K562 (cell line): Measurements from ENCODE around the gene LITAF. TPM values are rescaled to one million over a fixed set of nuclear protein-coding genes. Genes with fewer than 3 reads are reported as not detected.

Source experiments
- ATAC-seq: fragments of 200-7000 bp; cut with Tn5 transposase; 3 replicates; pipeline ENCODE4 v1.9.1; 2020; ENCODE audit warnings: moderate library complexity
- BruUV-seq: library from RNA; stranded (reverse); fragments of 400-500 nt; replicated peaks from 2 replicates; lab custom pipeline; 2021; lab: Mats Ljungman, UMichigan
- CTCF ChIA-PET: fragments of 300-600 bp; formaldehyde crosslinking; extraction: SDS; loops from one replicate; lab custom pipeline; 2021; ENCODE audit warnings: low intra/inter-chr PET ratio; lab: Yijun Ruan, JAX
- POLR2A ChIA-PET: fragments of 300-600, 350-650 bp; sonication (Branson Sonifier 250); formaldehyde crosslinking; extraction: SDS; loops from one replicate; lab custom pipeline; 2021; ENCODE audit warnings: antibody characterized with exemption, inconsistent platforms; lab: Yijun Ruan, JAX
- DNase-seq, 4 experiments: peaks; one replicate each; pipeline versions ENCODE4 v3.0.0 to v3.0.0-alpha.2; 2011 to 2018; ENCODE audit warnings: low spot score in 3 of 4, mixed read lengths in 3 of 4; ENCODE audit errors: extremely low read depth in 1 of 4
- FAIRE-seq: peaks from 2 replicates; lab custom pipeline; 2011; peaks lifted over from hg19 to GRCh38; lab: Jason Lieb, UNC
- H2AFZ ChIP-seq: 2 replicates; pipeline ENCODE4 v1.6.0; 2011; ENCODE audit warnings: low read depth, low read length, control low read depth, inconsistent platforms
- H3K27ac ChIP-seq: fragments of 200-600 bp; 3 replicates; pipeline ENCODE4 v1.8.0; 2011; ENCODE audit warnings: low read depth, mild to moderate bottlenecking, control low read depth, inconsistent platforms, low read length, moderate library complexity, mixed read lengths; ENCODE audit errors: extremely low read depth
- H3K27me3 ChIP-seq, 2 experiments: fragments of 300-600 bp in 1 of 2; 2 replicates in 1 of 2; 3 replicates in 1 of 2; pipeline versions ENCODE4 v1.6.0 to v1.8.0; 2011; ENCODE audit warnings: inconsistent platforms in 2 of 2, low read length in 2 of 2, mild to moderate bottlenecking in 1 of 2, mixed read lengths in 1 of 2, moderate library complexity in 1 of 2; ENCODE audit not compliant: control insufficient read depth in 2 of 2, insufficient read depth in 2 of 2
- H3K36me3 ChIP-seq: fragments of 300-600 bp; 3 replicates; pipeline ENCODE4 v1.8.0; 2011; ENCODE audit warnings: mild to moderate bottlenecking, low read length, inconsistent platforms; ENCODE audit not compliant: control insufficient read depth, insufficient read depth
- H3K4me1 ChIP-seq, 2 experiments: fragments of 200-600 bp in 1 of 2; replicated peaks in 1 of 2; 2 replicates in 1 of 2; 3 replicates in 1 of 2; pipeline versions ENCODE4 v1.5.1 to v1.8.0; 2011; ENCODE audit warnings: inconsistent platforms in 2 of 2, low read length in 2 of 2, mild to moderate bottlenecking in 1 of 2, mixed read lengths in 1 of 2, moderate library complexity in 1 of 2; ENCODE audit not compliant: control insufficient read depth in 2 of 2, insufficient read depth in 2 of 2
- H3K4me2 ChIP-seq: 2 replicates; pipeline ENCODE4 v1.6.1; 2011; ENCODE audit warnings: low read length, control low read depth, inconsistent platforms, mixed read lengths; ENCODE audit not compliant: insufficient read depth
- H3K4me3 ChIP-seq: fragments of 200-600 bp; sonication (generic), shearing (Covaris generic); 2 replicates; pipeline ENCODE4 v1.5.1; 2016; ENCODE audit warnings: control low read depth, inconsistent platforms
- H3K79me2 ChIP-seq: fragments of 200-600 bp; 3 replicates; pipeline ENCODE4 v1.8.0; 2011; ENCODE audit warnings: low read length, inconsistent platforms; ENCODE audit not compliant: control insufficient read depth, insufficient read depth
- H3K9ac ChIP-seq, 2 experiments: 2 replicates each; pipeline versions ENCODE4 v1.6.0 to v1.6.1; 2011; ENCODE audit warnings: low read depth in 2 of 2, low read length in 2 of 2, control low read depth in 1 of 2, inconsistent platforms in 1 of 2, mild to moderate bottlenecking in 1 of 2, mixed read lengths in 1 of 2; ENCODE audit not compliant: insufficient read depth in 1 of 2
- H3K9me1 ChIP-seq: one replicate; pipeline ENCODE4 v1.6.0; 2011; ENCODE audit warnings: inconsistent platforms, mild to moderate bottlenecking, low read length, moderate library complexity; ENCODE audit not compliant: control insufficient read depth, insufficient read depth
- H3K9me3 ChIP-seq: replicated peaks from 2 replicates; pipeline ENCODE4 v1.5.1; 2011; ENCODE audit warnings: low read depth, low read length, inconsistent platforms; ENCODE audit not compliant: control insufficient read depth, insufficient read depth
- H4K20me1 ChIP-seq: replicated peaks from 2 replicates; pipeline ENCODE4 v1.6.1; 2011; ENCODE audit warnings: low read length, inconsistent platforms, mixed read lengths; ENCODE audit not compliant: control insufficient read depth, insufficient read depth
- ARNT ChIP-seq, 2 experiments: fragments of 450-650 bp; IDR thresholded peaks; 2 replicates each; pipeline ENCODE4 v1.6.1; 2016; ENCODE audit warnings: mild to moderate bottlenecking in 1 of 2
- BRD4 ChIP-seq: fragments of 200-600 bp; sonication (generic); IDR thresholded peaks from 2 replicates; pipeline ENCODE4 v1.6.1; 2017; ENCODE audit warnings: inconsistent platforms
- GTF2E2 ChIP-seq: fragments of 200-800 bp; sonication (Bioruptor generic); IDR thresholded peaks from 2 replicates; pipeline ENCODE4 v1.6.1; 2016; ENCODE audit warnings: missing genetic modification characterization, missing compliant biosample characterization
- KAT7 ChIP-seq: sonication (generic); formaldehyde crosslinking; IDR thresholded peaks from 2 replicates; pipeline ENCODE4 v1.8.0; 2022; ENCODE audit warnings: missing genetic modification reagents, mild to moderate bottlenecking, borderline replicate concordance
- MIER1 ChIP-seq: fragments of 450-650 bp; IDR thresholded peaks from 2 replicates; pipeline ENCODE4 v1.6.1; 2016; ENCODE audit warnings: antibody characterized with exemption, mild to moderate bottlenecking, low read depth
- RFX1 ChIP-seq: fragments of 450-650 bp; IDR thresholded peaks from 2 replicates; pipeline ENCODE4 v1.6.1; 2016; ENCODE audit warnings: mild to moderate bottlenecking, moderate library complexity
- SIN3B ChIP-seq: fragments of 450-650 bp; IDR thresholded peaks from 2 replicates; pipeline ENCODE4 v1.6.1; 2017; ENCODE audit warnings: low read depth, mild to moderate bottlenecking, moderate library complexity
- SP2 ChIP-seq: IDR thresholded peaks from 2 replicates; pipeline ENCODE4 v1.6.1; 2011; ENCODE audit warnings: mild to moderate bottlenecking, low read depth, low read length, moderate library complexity; ENCODE audit not compliant: poor library complexity, severe bottlenecking; ENCODE audit errors: extremely low read depth
- STAG1 ChIP-seq: sonication (generic); formaldehyde crosslinking; IDR thresholded peaks from 2 replicates; pipeline ENCODE4 v1.5.0; 2020; ENCODE audit warnings: missing genetic modification reagents, borderline replicate concordance
- TAF15 ChIP-seq: fragments of 200-400 bp; formaldehyde crosslinking; IDR thresholded peaks from 2 replicates; pipeline ENCODE4 v1.6.1; 2017; ENCODE audit warnings: mild to moderate bottlenecking, low read depth, low read length, moderate library complexity
- TCF3 ChIP-seq: sonication (generic); formaldehyde crosslinking; IDR thresholded peaks from 2 replicates; pipeline ENCODE4 v1.4.0; 2020; ENCODE audit warnings: mild to moderate bottlenecking, missing genetic modification reagents
- TRIM28 ChIP-seq: fragments of 450-650 bp; IDR thresholded peaks from 2 replicates; pipeline ENCODE4 v1.6.1; 2017
- ZBTB7A ChIP-seq: IDR thresholded peaks from 2 replicates; pipeline ENCODE4 v1.6.1; 2011; ENCODE audit warnings: low read depth, mild to moderate bottlenecking, low read length, moderate library complexity, borderline replicate concordance; ENCODE audit not compliant: control insufficient read depth
- ZNF232 ChIP-seq: sonication (generic); formaldehyde crosslinking; IDR thresholded peaks from 2 replicates; pipeline ENCODE4 v1.8.0; 2022; ENCODE audit warnings: mild to moderate bottlenecking, missing genetic modification reagents
- ZNF445 ChIP-seq: fragments of 250-450 bp; sonication (Bioruptor Pico); IDR thresholded peaks from 2 replicates; pipeline ENCODE4 v1.4.0; 2020; ENCODE audit warnings: low read depth, mild to moderate bottlenecking, moderate library complexity
- WGBS: fragments of 100-300 bp; shearing (Covaris generic); methylation state at CpG from one replicate; pipeline ENCODE4 v1.1.6; 2016; ENCODE audit warnings: low coverage, mixed read lengths; ENCODE audit not compliant: insufficient coverage; ENCODE audit errors: missing lambda C conversion rate; 5-methylcytosine and 5-hydroxymethylcytosine counted together
- in situ Hi-C: fragments of 300-500 bp; cut with MboI; formaldehyde crosslinking; loops from 4 replicates; pipeline ENCODE4 v1.15.0; 2018; ENCODE audit warnings: inconsistent platforms, mixed read lengths
- intact Hi-C: fragments of 100-400 bp; cut with micrococcal nuclease; formaldehyde crosslinking; loops from 2 replicates; pipeline ENCODE4 v1.14.2; 2022
- polyA plus RNA-seq, 8 experiments: library from polyadenylated mRNA; depleted of rRNA in 4 of 8; stranded (reverse) in 5 of 8; unstranded in 3 of 8; fragments of >200 nt; fragmentation: Nextera tagmentation in 2 of 8; fragmentation: Illumina TruSeq in 1 of 8; extraction: Ambion mirVana in 2 of 8; extraction: Trizol in 1 of 8; gene quantifications; 2 replicates each; pipeline versions ENCODE4 v1.2.1 to v1.2.3, GENCODE V29; 2011 to 2014; ENCODE audit warnings: inconsistent platforms in 1 of 8, missing spikeins in 1 of 8
- total RNA-seq, 7 experiments: library from RNA; depleted of rRNA in 6 of 7; stranded (reverse); fragments of >200 nt in 6 of 7; fragmentation: Illumina TruSeq in 2 of 7; extraction: Trizol in 2 of 7; gene quantifications; 2 replicates each; pipeline versions ENCODE4 v1.2.1 to v1.2.3, GENCODE V29; 2011 to 2021; ENCODE audit warnings: low replicate concordance in 1 of 7
- TF ChIP-seq, protein P1 (sequence below): fragments of 250-450 bp; sonication (Bioruptor Pico); IDR thresholded peaks from 2 replicates; pipeline ENCODE4 v1.5.0; 2020; ENCODE audit warnings: mild to moderate bottlenecking, borderline replicate concordance
- TF ChIP-seq, protein P2 (sequence below): sonication (generic); formaldehyde crosslinking; IDR thresholded peaks from 2 replicates; pipeline ENCODE4 v1.8.0; 2022; ENCODE audit warnings: missing genetic modification reagents, mild to moderate bottlenecking, borderline replicate concordance
- TF ChIP-seq, protein P3 (sequence below): sonication (generic); formaldehyde crosslinking; IDR thresholded peaks from 2 replicates; pipeline ENCODE4 v1.8.0; 2022; ENCODE audit warnings: missing genetic modification reagents, mild to moderate bottlenecking, borderline replicate concordance

Gene LITAF
- total and polyA plus RNA-seq, 9 of the 15 experiments (the other 6 are each of a cell fraction or from before 2014, with no cell fraction given) = 4.1 to 17.8 (median 11.9) TPM

DNA sequence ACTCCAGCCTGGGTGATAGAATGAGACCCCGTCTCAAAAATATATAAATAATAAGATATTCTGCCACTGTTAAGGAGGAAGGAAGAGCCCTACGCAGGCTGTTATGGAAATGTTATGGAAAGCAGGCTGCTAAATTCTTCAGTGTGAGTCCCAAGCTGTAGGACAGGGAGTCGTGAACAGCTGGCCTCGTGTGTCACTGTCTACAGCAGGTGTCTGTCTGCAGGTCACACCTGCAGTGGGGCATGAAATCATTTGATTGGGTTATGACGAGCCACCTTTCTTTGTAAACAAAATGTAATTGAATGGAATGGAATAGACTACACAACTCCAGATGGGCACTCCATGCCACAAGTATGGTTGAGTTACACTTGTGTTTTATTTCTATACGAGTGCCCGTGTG, 15.6 kb upstream of the LITAF start (continued):
- TF ChIP-seq, protein P1, sequence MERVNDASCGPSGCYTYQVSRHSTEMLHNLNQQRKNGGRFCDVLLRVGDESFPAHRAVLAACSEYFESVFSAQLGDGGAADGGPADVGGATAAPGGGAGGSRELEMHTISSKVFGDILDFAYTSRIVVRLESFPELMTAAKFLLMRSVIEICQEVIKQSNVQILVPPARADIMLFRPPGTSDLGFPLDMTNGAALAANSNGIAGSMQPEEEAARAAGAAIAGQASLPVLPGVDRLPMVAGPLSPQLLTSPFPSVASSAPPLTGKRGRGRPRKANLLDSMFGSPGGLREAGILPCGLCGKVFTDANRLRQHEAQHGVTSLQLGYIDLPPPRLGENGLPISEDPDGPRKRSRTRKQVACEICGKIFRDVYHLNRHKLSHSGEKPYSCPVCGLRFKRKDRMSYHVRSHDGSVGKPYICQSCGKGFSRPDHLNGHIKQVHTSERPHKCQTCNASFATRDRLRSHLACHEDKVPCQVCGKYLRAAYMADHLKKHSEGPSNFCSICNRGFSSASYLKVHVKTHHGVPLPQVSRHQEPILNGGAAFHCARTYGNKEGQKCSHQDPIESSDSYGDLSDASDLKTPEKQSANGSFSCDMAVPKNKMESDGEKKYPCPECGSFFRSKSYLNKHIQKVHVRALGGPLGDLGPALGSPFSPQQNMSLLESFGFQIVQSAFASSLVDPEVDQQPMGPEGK (CRISPR knock-in tag) = no peak
- no peak for TF ChIP-seq BRD4
- TF ChIP-seq TRIM28 = no peak
- TF ChIP-seq MIER1 = no peak
- TF ChIP-seq, protein P2, sequence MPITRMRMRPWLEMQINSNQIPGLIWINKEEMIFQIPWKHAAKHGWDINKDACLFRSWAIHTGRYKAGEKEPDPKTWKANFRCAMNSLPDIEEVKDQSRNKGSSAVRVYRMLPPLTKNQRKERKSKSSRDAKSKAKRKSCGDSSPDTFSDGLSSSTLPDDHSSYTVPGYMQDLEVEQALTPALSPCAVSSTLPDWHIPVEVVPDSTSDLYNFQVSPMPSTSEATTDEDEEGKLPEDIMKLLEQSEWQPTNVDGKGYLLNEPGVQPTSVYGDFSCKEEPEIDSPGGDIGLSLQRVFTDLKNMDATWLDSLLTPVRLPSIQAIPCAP (CRISPR knock-in tag) = no peak
- TF ChIP-seq RFX1 = no peak
- no peak for TF ChIP-seq ZBTB7A
- no peak for TF ChIP-seq ARNT (IDR thresholded peaks at IDR 0.05)

DNA sequence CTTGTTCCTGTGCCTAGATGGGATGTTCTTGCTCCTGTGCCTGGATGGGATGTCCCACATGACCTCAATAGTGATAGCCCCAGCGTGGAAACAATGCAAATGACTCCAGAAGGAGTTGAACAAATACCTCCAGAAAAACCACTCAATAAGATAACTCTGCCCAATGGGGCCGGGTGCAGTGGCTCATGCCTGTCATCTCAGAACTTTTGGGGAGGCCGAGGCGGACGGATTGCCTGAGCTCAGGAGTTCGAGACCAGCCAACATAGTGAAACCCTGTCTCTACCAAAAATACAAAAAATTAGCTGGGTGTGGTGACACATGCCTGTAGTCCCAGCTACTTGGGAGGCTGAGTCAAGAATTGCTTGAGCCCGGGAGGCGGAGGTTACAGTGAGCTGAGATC, 15.2 kb upstream of the LITAF start:
- H3K27ac ChIP-seq = no peak overlapping the region
- no peaks in the 10 kb centered on the region for H4K20me1 ChIP-seq
- CTCF ChIA-PET = no interaction called here
- in situ Hi-C loops (no loop called here), intact Hi-C loops (no loop called here)
- FAIRE-seq (no peak), DNase-seq (no peak), ATAC-seq (no peak)
- POLR2A ChIA-PET = no interaction called here
- peaks cover 0 to 22% of the 10 kb centered on the region in 2 experiments; a peak in 3 of 5 replicates for H3K27me3 ChIP-seq
- H3K4me3 ChIP-seq = no peak overlapping the region
- H3K9me1 ChIP-seq = no peaks in the 10 kb centered on the region
- H2AFZ ChIP-seq = no peak overlapping the region
- no TSS peak for BruUV-seq
- no peaks in the 10 kb centered on the region for H3K9me3 ChIP-seq
- H3K79me2 ChIP-seq = no peaks in the 10 kb centered on the region
- no peak overlapping the region for H3K9ac ChIP-seq
- no peaks in the 10 kb centered on the region for H3K36me3 ChIP-seq
- no peaks in the 10 kb centered on the region; a peak in 1 of 5 replicates for H3K4me1 ChIP-seq
- no peak overlapping the region for H3K4me2 ChIP-seq
- 43% methylated on average over 8 of the region's 8 CpGs for WGBS
- no peak for TF ChIP-seq ZBTB7A
- no peak for TF ChIP-seq STAG1
- no peak for TF ChIP-seq GTF2E2 (tag)
- TF ChIP-seq SIN3B = no peak
- no peak for TF ChIP-seq ZNF232 (CRISPR knock-in tag)
- TF ChIP-seq, protein P3, sequence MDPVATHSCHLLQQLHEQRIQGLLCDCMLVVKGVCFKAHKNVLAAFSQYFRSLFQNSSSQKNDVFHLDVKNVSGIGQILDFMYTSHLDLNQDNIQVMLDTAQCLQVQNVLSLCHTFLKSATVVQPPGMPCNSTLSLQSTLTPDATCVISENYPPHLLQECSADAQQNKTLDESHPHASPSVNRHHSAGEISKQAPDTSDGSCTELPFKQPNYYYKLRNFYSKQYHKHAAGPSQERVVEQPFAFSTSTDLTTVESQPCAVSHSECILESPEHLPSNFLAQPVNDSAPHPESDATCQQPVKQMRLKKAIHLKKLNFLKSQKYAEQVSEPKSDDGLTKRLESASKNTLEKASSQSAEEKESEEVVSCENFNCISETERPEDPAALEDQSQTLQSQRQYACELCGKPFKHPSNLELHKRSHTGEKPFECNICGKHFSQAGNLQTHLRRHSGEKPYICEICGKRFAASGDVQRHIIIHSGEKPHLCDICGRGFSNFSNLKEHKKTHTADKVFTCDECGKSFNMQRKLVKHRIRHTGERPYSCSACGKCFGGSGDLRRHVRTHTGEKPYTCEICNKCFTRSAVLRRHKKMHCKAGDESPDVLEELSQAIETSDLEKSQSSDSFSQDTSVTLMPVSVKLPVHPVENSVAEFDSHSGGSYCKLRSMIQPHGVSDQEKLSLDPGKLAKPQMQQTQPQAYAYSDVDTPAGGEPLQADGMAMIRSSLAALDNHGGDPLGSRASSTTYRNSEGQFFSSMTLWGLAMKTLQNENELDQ = no peak
- no peak for TF ChIP-seq ZNF445
- TF ChIP-seq KAT7 (CRISPR knock-in tag) = no peak
- no peak for TF ChIP-seq TCF3 (CRISPR knock-in tag)
- TF ChIP-seq SP2 = no peak
- TF ChIP-seq TAF15 = no peak
